Endothelial cell of umbilical vein (primary cell): Measurements from ENCODE around the gene DNMT3B. TPM values are rescaled to one million over a fixed set of nuclear protein-coding genes. Genes with fewer than 3 reads are reported as not detected.

Source experiments
- BruUV-seq: library from RNA; stranded (reverse); fragments of 400-500 nt; replicated peaks from 2 replicates; lab custom pipeline; 2021; lab: Mats Ljungman, UMichigan
- CTCF ChIA-PET: fragments of 300-600, 350-600 bp; sonication (Branson Sonifier 250); formaldehyde crosslinking; loops from one replicate; lab custom pipeline; 2021; ENCODE audit warnings: antibody characterized with exemption, inconsistent platforms; lab: Charles Lee
- POLR2A ChIA-PET: fragments of 300-600, 350-600 bp; sonication (Branson Sonifier 250); formaldehyde crosslinking; loops from one replicate; lab custom pipeline; 2021; ENCODE audit warnings: antibody characterized with exemption, inconsistent platforms; lab: Charles Lee
- DNase-seq: peaks from one replicate; pipeline ENCODE4 v3.0.0-alpha.2; 2011; ENCODE audit warnings: low read depth, low spot score
- FAIRE-seq: peaks from 2 replicates; lab custom pipeline; 2011; peaks lifted over from hg19 to GRCh38; lab: Jason Lieb, UNC
- H2AFZ ChIP-seq: 2 replicates; pipeline ENCODE4 v1.6.0; 2012; ENCODE audit warnings: low read depth, low read length, control low read depth, inconsistent platforms
- H3K27ac ChIP-seq: 2 replicates; pipeline ENCODE4 v1.5.1; 2011; ENCODE audit warnings: low read depth, mild to moderate bottlenecking, control low read depth, low read length, moderate library complexity; ENCODE audit not compliant: insufficient read depth
- H3K27me3 ChIP-seq, 2 experiments: 2 replicates each; pipeline versions ENCODE4 v1.6.0 to v1.6.1; 2011; ENCODE audit warnings: low read length in 2 of 2, mixed read lengths in 1 of 2; ENCODE audit not compliant: control insufficient read depth in 2 of 2, insufficient read depth in 2 of 2
- H3K36me3 ChIP-seq, 2 experiments: 2 replicates in 1 of 2; 3 replicates in 1 of 2; pipeline ENCODE4 v1.5.1; 2011; ENCODE audit warnings: low read length in 2 of 2, mild to moderate bottlenecking in 1 of 2, moderate library complexity in 1 of 2; ENCODE audit not compliant: control insufficient read depth in 2 of 2, insufficient read depth in 2 of 2; ENCODE audit errors: extremely low read depth in 1 of 2
- H3K4me1 ChIP-seq: 3 replicates; pipeline ENCODE4 v1.5.1; 2011; ENCODE audit warnings: mild to moderate bottlenecking, low read length; ENCODE audit not compliant: control insufficient read depth, insufficient read depth; ENCODE audit errors: extremely low read depth
- H3K4me2 ChIP-seq: 2 replicates; pipeline ENCODE4 v1.6.1; 2011; ENCODE audit warnings: low read length, control low read depth, mixed read lengths; ENCODE audit not compliant: insufficient read depth
- H3K4me3 ChIP-seq, 3 experiments: fragments of 200-600 bp in 1 of 3; sonication (generic), shearing (Covaris generic) in 1 of 3; replicated peaks in 1 of 3; 2 replicates each; pipeline ENCODE4 v1.5.1; 2011 to 2016; ENCODE audit warnings: control low read depth in 3 of 3, low read length in 3 of 3, mild to moderate bottlenecking in 2 of 3, inconsistent platforms in 1 of 3, low read depth in 1 of 3, moderate library complexity in 1 of 3; ENCODE audit not compliant: insufficient read depth in 1 of 3
- H3K79me2 ChIP-seq: 2 replicates; pipeline ENCODE4 v1.6.0; 2012; ENCODE audit warnings: low read length, inconsistent platforms; ENCODE audit not compliant: control insufficient read depth, insufficient read depth
- H3K9ac ChIP-seq: replicated peaks from 2 replicates; pipeline ENCODE3; 2011; ENCODE audit warnings: low read length, control low read depth; ENCODE audit not compliant: insufficient read depth; ENCODE audit errors: extremely low read depth
- H3K9me1 ChIP-seq: replicated peaks from 3 replicates; pipeline ENCODE4 v1.6.0; 2011; ENCODE audit warnings: mild to moderate bottlenecking, low read length; ENCODE audit not compliant: control insufficient read depth, insufficient read depth; ENCODE audit errors: extremely low read depth
- H3K9me3 ChIP-seq: replicated peaks from 2 replicates; pipeline ENCODE4 v1.5.1; 2012; ENCODE audit warnings: low read length, inconsistent platforms; ENCODE audit not compliant: control insufficient read depth, insufficient read depth
- H4K20me1 ChIP-seq: replicated peaks from 2 replicates; pipeline ENCODE3; 2011; ENCODE audit warnings: mild to moderate bottlenecking, low read length; ENCODE audit not compliant: control insufficient read depth, insufficient read depth; ENCODE audit errors: extremely low read depth
- EZH2 ChIP-seq: IDR thresholded peaks from 2 replicates; pipeline ENCODE4 v1.6.1; 2012; ENCODE audit warnings: borderline replicate concordance, low read depth, mild to moderate bottlenecking, moderate library complexity, low read length, inconsistent platforms; ENCODE audit not compliant: severe bottlenecking
- FOS ChIP-seq: IDR thresholded peaks from 2 replicates; pipeline ENCODE4 v1.6.1; 2011; ENCODE audit warnings: mild to moderate bottlenecking, low read length, moderate library complexity, borderline replicate concordance; ENCODE audit not compliant: insufficient read depth
- GATA2 ChIP-seq: IDR thresholded peaks from 2 replicates; pipeline ENCODE4 v1.7.0; 2011; ENCODE audit warnings: low read depth, mild to moderate bottlenecking, moderate library complexity, mixed read lengths, low read length; ENCODE audit not compliant: insufficient read length, insufficient read depth
- JUN ChIP-seq: IDR thresholded peaks from 2 replicates; pipeline ENCODE4 v1.6.1; 2011; ENCODE audit warnings: borderline replicate concordance, low read depth; ENCODE audit not compliant: insufficient read length, insufficient read depth
- MYC ChIP-seq: IDR thresholded peaks from one replicate; pipeline ENCODE4 v1.6.1; 2011; ENCODE audit warnings: mild to moderate bottlenecking, low read depth, low read length
- POLR2A ChIP-seq: IDR thresholded peaks from 2 replicates; pipeline ENCODE4 v1.6.1; 2012; ENCODE audit warnings: low read depth, mild to moderate bottlenecking, control low read depth, low read length
- POLR2AphosphoS5 ChIP-seq: IDR thresholded peaks from 2 replicates; pipeline ENCODE4 v1.6.1; 2012; ENCODE audit warnings: low read depth, mild to moderate bottlenecking, control low read depth, low read length, moderate library complexity; ENCODE audit not compliant: insufficient read depth
- dilution Hi-C: fragments of 300-500 bp; cut with MboI; formaldehyde crosslinking; loops from one replicate; pipeline ENCODE4 v1.15.0; 2019; ENCODE audit warnings: low sequenced_read_pairs; ENCODE audit not compliant: extremely low pct_ligation_motif_present
- intact Hi-C: fragments of 100-400 bp; cut with micrococcal nuclease; formaldehyde crosslinking; loops from one replicate; pipeline ENCODE4 v1.10.0; 2022
- polyA plus RNA-seq, 4 experiments: library from polyadenylated mRNA; depleted of rRNA in 3 of 4; stranded (reverse) in 3 of 4; unstranded in 1 of 4; fragments of >200 nt; gene quantifications; 2 replicates each; pipeline versions ENCODE4 v1.2.1 to v1.2.3, GENCODE V29; 2011 to 2012; ENCODE audit warnings: missing spikeins in 1 of 4
- total RNA-seq: library from RNA; stranded (reverse); gene quantifications from 2 replicates; pipeline ENCODE4 v1.2.3, GENCODE V29; 2021
- TF ChIP-seq, protein P1 (sequence below): IDR thresholded peaks from 2 replicates; pipeline ENCODE4 v1.6.1; 2011; ENCODE audit not compliant: insufficient read depth, insufficient read length
- TF ChIP-seq, protein P2 (sequence below), 2 donors: IDR thresholded peaks; 1 replicate in 1 of 2; 2 replicates in 1 of 2; pipeline ENCODE4 v1.5.1; 2011; ENCODE audit warnings: low read length in 2 of 2, mild to moderate bottlenecking in 2 of 2, moderate library complexity in 2 of 2, control low read depth in 1 of 2, inconsistent platforms in 1 of 2, low read depth in 1 of 2; ENCODE audit not compliant: insufficient read depth in 1 of 2; ENCODE audit errors: extremely low read depth in 1 of 2

Gene DNMT3B
- total and polyA plus RNA-seq, 2 donors (not counting 3 experiments of a cell fraction or from before 2014, with no cell fraction given): 3.6 to 6.8 TPM

DNA sequence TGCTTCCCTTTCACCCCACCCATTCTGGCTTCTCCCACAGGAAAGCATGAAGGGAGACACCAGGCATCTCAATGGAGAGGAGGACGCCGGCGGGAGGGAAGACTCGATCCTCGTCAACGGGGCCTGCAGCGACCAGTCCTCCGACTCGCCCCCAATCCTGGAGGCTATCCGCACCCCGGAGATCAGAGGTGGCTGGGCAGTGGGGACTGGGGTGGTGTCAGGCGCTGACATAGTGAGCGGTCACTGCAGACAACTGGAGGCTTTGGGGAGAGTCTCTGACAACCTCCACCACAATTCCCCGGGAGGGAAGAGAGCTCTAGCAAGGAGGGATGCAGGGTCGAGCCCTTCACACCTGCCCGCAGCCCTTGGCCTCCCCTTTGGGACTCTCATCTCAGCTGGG is 18.1 kb downstream of the DNMT3B start:
- H3K36me3 ChIP-seq: no peaks in the 10 kb centered on the region
- TF ChIP-seq EZH2 (no peak), POLR2AphosphoS5 (no peak), MYC (no peak), GATA2 (no peak), JUN (no peak), FOS (no peak), POLR2A (no peak)
- TF ChIP-seq, protein P1, sequence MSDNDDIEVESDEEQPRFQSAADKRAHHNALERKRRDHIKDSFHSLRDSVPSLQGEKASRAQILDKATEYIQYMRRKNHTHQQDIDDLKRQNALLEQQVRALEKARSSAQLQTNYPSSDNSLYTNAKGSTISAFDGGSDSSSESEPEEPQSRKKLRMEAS: no peak
- TF ChIP-seq, protein P2, sequence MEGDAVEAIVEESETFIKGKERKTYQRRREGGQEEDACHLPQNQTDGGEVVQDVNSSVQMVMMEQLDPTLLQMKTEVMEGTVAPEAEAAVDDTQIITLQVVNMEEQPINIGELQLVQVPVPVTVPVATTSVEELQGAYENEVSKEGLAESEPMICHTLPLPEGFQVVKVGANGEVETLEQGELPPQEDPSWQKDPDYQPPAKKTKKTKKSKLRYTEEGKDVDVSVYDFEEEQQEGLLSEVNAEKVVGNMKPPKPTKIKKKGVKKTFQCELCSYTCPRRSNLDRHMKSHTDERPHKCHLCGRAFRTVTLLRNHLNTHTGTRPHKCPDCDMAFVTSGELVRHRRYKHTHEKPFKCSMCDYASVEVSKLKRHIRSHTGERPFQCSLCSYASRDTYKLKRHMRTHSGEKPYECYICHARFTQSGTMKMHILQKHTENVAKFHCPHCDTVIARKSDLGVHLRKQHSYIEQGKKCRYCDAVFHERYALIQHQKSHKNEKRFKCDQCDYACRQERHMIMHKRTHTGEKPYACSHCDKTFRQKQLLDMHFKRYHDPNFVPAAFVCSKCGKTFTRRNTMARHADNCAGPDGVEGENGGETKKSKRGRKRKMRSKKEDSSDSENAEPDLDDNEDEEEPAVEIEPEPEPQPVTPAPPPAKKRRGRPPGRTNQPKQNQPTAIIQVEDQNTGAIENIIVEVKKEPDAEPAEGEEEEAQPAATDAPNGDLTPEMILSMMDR (IDR thresholded peaks at IDR 0.05; ENCODE audit: extremely low read depth in 1 of 2, insufficient read depth in 1 of 2, low read depth in 1 of 2, low read length in 2 of 2): no peak

More for the DNA sequence above, 18.1 kb downstream of the DNMT3B start:
- Histone ChIP-seq H3K4me3 (no peak overlapping the region), H3K9me1 (no peaks in the 10 kb centered on the region), H3K79me2 (no peaks in the 10 kb centered on the region), H2AFZ (no peak overlapping the region), H3K27me3 (no peaks in the 10 kb centered on the region), H3K27ac (no peak overlapping the region), H3K9me3 (no peaks in the 10 kb centered on the region), H3K4me2 (no peak overlapping the region), H3K4me1 (no peaks in the 10 kb centered on the region), H4K20me1 (no peaks in the 10 kb centered on the region), H3K9ac (no peak overlapping the region)
- FAIRE-seq: no peak
- POLR2A ChIA-PET: no interaction called here
- dilution Hi-C loops: no loop called here
- no peak for DNase-seq
- intact Hi-C loops: no loop called here
- no TSS peak for BruUV-seq
- CTCF ChIA-PET: interaction anchor here (7.7 kb wide), 1 partner anchor 104 kb away, joined by 636 read pairs; the partner anchor contains the start of gene C20orf203
